Ovary (tissue), 9 donors: ENCODE measurements around the gene SHC4. TPM values are rescaled to one million over a fixed set of nuclear protein-coding genes. Genes with fewer than 3 reads are reported as not detected.

ENCODE experiments used
- DNase-seq, 5 donors: peaks; one replicate each; pipeline ENCODE4 v3.0.0-alpha.2; 2019 to 2020
- H3K27ac ChIP-seq, 2 donors: fragments of 200-600 bp; one replicate each; pipeline versions ENCODE4 v1.5.1 to v1.8.0; 2019 to 2022
- H3K27me3 ChIP-seq: fragments of 200-600 bp; one replicate; pipeline ENCODE4 v1.8.0; 2022
- H3K36me3 ChIP-seq: fragments of 200-600 bp; sonication (generic); one replicate; pipeline ENCODE4 v1.5.1; 2019
- H3K4me1 ChIP-seq: one replicate; pipeline ENCODE4 v1.8.1; 2013; ENCODE audit warnings: mild to moderate bottlenecking, moderate library complexity; ENCODE audit not compliant: insufficient read depth
- H3K4me3 ChIP-seq: fragments of 200-600 bp; sonication (generic); one replicate; pipeline ENCODE4 v1.5.1; 2017
- H3K9me3 ChIP-seq, 2 donors: fragments of 200-600 bp in 1 of 2; sonication (generic) in 1 of 2; one replicate each; pipeline versions ENCODE4 v1.5.1 to v1.8.1; 2013 to 2019; ENCODE audit warnings: mild to moderate bottlenecking in 1 of 2, moderate library complexity in 1 of 2
- CTCF ChIP-seq, 3 donors: fragments of 450-650 bp in 2 of 3; fragments of 200-600 bp in 1 of 3; IDR thresholded peaks; one replicate each; pipeline versions ENCODE4 v1.5.1 to v1.8.0; 2016 to 2022; ENCODE audit warnings: antibody characterized with exemption in 3 of 3, mild to moderate bottlenecking in 1 of 3
- EP300 ChIP-seq: sonication (generic); formaldehyde crosslinking; IDR thresholded peaks from one replicate; pipeline ENCODE4 v1.6.1; 2017; ENCODE audit warnings: antibody characterized with exemption
- POLR2A ChIP-seq: fragments of 450-650 bp; IDR thresholded peaks from one replicate; pipeline ENCODE4 v1.6.1; 2017; ENCODE audit warnings: antibody characterized with exemption, mild to moderate bottlenecking, moderate library complexity
- WGBS, 3 donors: extraction: QIAGEN DNeasy Blood & Tissue Kit in 1 of 3; methylation state at CpG; one replicate each; pipeline versions ENCODE4 v1.1.5 to v1.1.7; 2013 to 2017; 5-methylcytosine and 5-hydroxymethylcytosine counted together
- intact Hi-C, 4 donors: fragments of 100-400 bp; cut with DNase I; formaldehyde crosslinking; loops; one replicate each; pipeline versions ENCODE4 v1.11.0 to v1.15.1; 2022 to 2023
- polyA plus RNA-seq, 2 donors: library from polyadenylated mRNA; stranded (reverse); fragments of 200-250 nt in 1 of 2; fragments of 350-450 nt in 1 of 2; fragmentation: Illumina TruSeq in 1 of 2; extraction: RNeasy Lipid Tissue Mini Kit (QIAGEN cat#74804) in 1 of 2; gene quantifications; one replicate each; pipeline ENCODE4 v1.2.3, GENCODE V29; 2013 to 2014
- total RNA-seq, 7 donors: library from RNA; depleted of rRNA in 2 of 7; stranded (reverse); fragments of >200 nt in 2 of 7; fragmentation: NEBNext Ultra II Directional in 3 of 7; extraction: Animal tissue kit (Norgen Biotek cat#: 25700) in 3 of 7; gene quantifications; one replicate each; pipeline versions ENCODE4 v1.1.0 to v1.2.4, GENCODE V29; 2016 to 2023
- donor health status: DM: no; HTN: no; CAD: no; lungs with moderate emphysema.
- donor health status: DM: no; HTN: no; CAD: no.
- donor health status: Bipolar disorder and iron deficiency.
- donor health status: DM: yes; HTN: yes; CAD: no.
- donor health status: DM: no; HTN: no; CAD: no.
- donor health status: DM: yes; HTN: yes; CAD: no.

SHC4 gene
- total and polyA plus RNA-seq, 9 donors: 0.10 to 1.8 (median 0.35) TPM

- H3K4me1 ChIP-seq: peaks cover 5% of the 10 kb centered on the region
- no peak overlapping the region for H3K4me3 ChIP-seq
- H3K27me3 ChIP-seq: no peaks in the 10 kb centered on the region
- intact Hi-C loops: no loop called here
- no peak for DNase-seq
- TF ChIP-seq EP300 (no peak), POLR2A (no peak)
- H3K27ac ChIP-seq: no peak overlapping the region
- no peaks in the 10 kb centered on the region for H3K36me3 ChIP-seq
- H3K9me3 ChIP-seq: no peaks in the 10 kb centered on the region
These were observed 111.8 kb downstream of the SHC4 start for GRCh38 chr15:48851956-48852355.

- Histone ChIP-seq H3K4me3 (no peak overlapping the region), H3K4me1 (peaks cover 5% of the 10 kb centered on the region), H3K9me3 (no peaks in the 10 kb centered on the region), H3K27me3 (no peaks in the 10 kb centered on the region), H3K27ac (no peak overlapping the region), H3K36me3 (no peaks in the 10 kb centered on the region)
- TF ChIP-seq POLR2A: no peak
- TF ChIP-seq EP300: no peak
- TF ChIP-seq CTCF (IDR thresholded peaks at IDR 0.05): no peak
- 88 to 94% (median 91%) methylated on average over 2 of the region's 2 CpGs for WGBS, 3 donors
- intact Hi-C loops: no loop called here
- no peak for DNase-seq
These were observed 113.1 kb downstream of the SHC4 start for GRCh38 chr15:48850648-48851047.

- whole genome bisulfite sequencing, 3 donors: 52 to 68% (median 64%) methylated on average over 1 of the region's 1 CpG
These were observed 118.6 kb downstream of the SHC4 start for GRCh38 chr15:48845123-48845522.

GRCh38 chr15:48842501-48842900, 121.2 kb downstream of the SHC4 start:
- no peak overlapping the region for H3K27ac ChIP-seq
- TF ChIP-seq EP300: no peak
- TF ChIP-seq CTCF (IDR thresholded peaks at IDR 0.05): no peak
- no peak for TF ChIP-seq POLR2A
- no peaks in the 10 kb centered on the region for H3K36me3 ChIP-seq
- no peaks in the 10 kb centered on the region for H3K4me1 ChIP-seq
- no peaks in the 10 kb centered on the region for H3K9me3 ChIP-seq
- no peak for DNase-seq
- 51 to 71% (median 62%) methylated on average over 6 of the region's 6 CpGs for WGBS, 3 donors
- no peaks in the 10 kb centered on the region for H3K27me3 ChIP-seq
- intact Hi-C loops: no loop called here
- no peak overlapping the region for H3K4me3 ChIP-seq

More at GRCh38 chr15:48845123-48845522, 118.6 kb downstream of the SHC4 start:
- no peaks in the 10 kb centered on the region for H3K27me3 ChIP-seq
- intact Hi-C loops: no loop called here
- no peaks in the 10 kb centered on the region for H3K9me3 ChIP-seq
- TF ChIP-seq CTCF (IDR thresholded peaks at IDR 0.05) (no peak), EP300 (no peak), POLR2A (no peak)
- no peak overlapping the region for H3K27ac ChIP-seq
- no peak for DNase-seq
- no peaks in the 10 kb centered on the region for H3K36me3 ChIP-seq
- no peak overlapping the region for H3K4me3 ChIP-seq
- H3K4me1 ChIP-seq: no peaks in the 10 kb centered on the region

GRCh38 chr15:48834756-48835155, 129.0 kb downstream of the SHC4 start:
- intact Hi-C loops: no loop called here
- H3K36me3 ChIP-seq: no peaks in the 10 kb centered on the region
- H3K4me1 ChIP-seq: no peaks in the 10 kb centered on the region
- no peaks in the 10 kb centered on the region for H3K9me3 ChIP-seq
- H3K27ac ChIP-seq: no peak overlapping the region
- no peaks in the 10 kb centered on the region for H3K27me3 ChIP-seq
- 89 to 94% (median 90%) methylated on average over 5 of the region's 5 CpGs for WGBS, 3 donors
- TF ChIP-seq CTCF (IDR thresholded peaks at IDR 0.05) (no peak), EP300 (no peak), POLR2A (no peak)
- no peak overlapping the region for H3K4me3 ChIP-seq
- DNase-seq: no peak
